OCI-LY7 (cell line): ENCODE results near the gene SPRY2. TPM values are rescaled to one million over a fixed set of nuclear protein-coding genes. Genes with fewer than 3 reads are reported as not detected.

Experiments used
- BruUV-seq: library from RNA; stranded (reverse); fragments of 400-500 nt; replicated peaks from 2 replicates; lab custom pipeline; 2021; lab: Mats Ljungman, UMichigan
- CTCF ChIA-PET: fragments of 300-600 bp; sonication (Branson Sonifier 250); formaldehyde crosslinking; loops from one replicate; lab custom pipeline; 2022; ENCODE audit warnings: antibody characterized with exemption; ENCODE audit not compliant: unreplicated experiment; lab: Charles Lee
- POLR2A ChIA-PET: fragments of 300-600 bp; sonication (Branson Sonifier 250); formaldehyde crosslinking; loops from one replicate; lab custom pipeline; 2022; ENCODE audit warnings: antibody characterized with exemption; lab: Charles Lee
- DNase-seq: peaks from one replicate; pipeline ENCODE4 v3.0.0-alpha.2; 2015; ENCODE audit warnings: low spot score
- H2AFZ ChIP-seq: fragments of 200-600 bp; sonication (generic), shearing (Covaris generic); 2 replicates; pipeline ENCODE4 v1.6.1; 2014; ENCODE audit warnings: mild to moderate bottlenecking, antibody characterized with exemption, low read length, moderate library complexity
- H3K27ac ChIP-seq: fragments of 200-600 bp; sonication (generic); 2 replicates; pipeline ENCODE4 v1.5.1; 2014; ENCODE audit warnings: mixed run types, low read depth, mild to moderate bottlenecking, moderate library complexity, low read length, inconsistent platforms; ENCODE audit not compliant: poor library complexity, severe bottlenecking
- H3K36me3 ChIP-seq: fragments of 200-600 bp; sonication (generic); 2 replicates; pipeline ENCODE4 v1.6.1; 2014; ENCODE audit warnings: mild to moderate bottlenecking, antibody characterized with exemption, low read length, moderate library complexity, mixed read lengths; ENCODE audit not compliant: insufficient read depth
- H3K4me1 ChIP-seq: fragments of 200-600 bp; sonication (generic); 2 replicates; pipeline ENCODE4 v1.5.1; 2014; ENCODE audit warnings: mild to moderate bottlenecking, low read length; ENCODE audit not compliant: insufficient read depth, poor library complexity, severe bottlenecking
- H3K4me2 ChIP-seq: fragments of 200-600 bp; sonication (generic); 2 replicates; pipeline ENCODE4 v1.6.1; 2014; ENCODE audit warnings: mild to moderate bottlenecking, low read length
- H3K4me3 ChIP-seq: fragments of 200-600 bp; sonication (generic); 2 replicates; pipeline ENCODE4 v1.5.1; 2014; ENCODE audit warnings: mild to moderate bottlenecking, low read depth, low read length; ENCODE audit not compliant: poor library complexity, severe bottlenecking
- H3K79me2 ChIP-seq: fragments of 200-600 bp; sonication (generic); 2 replicates; pipeline ENCODE4 v1.6.1; 2016; ENCODE audit warnings: low read depth, mild to moderate bottlenecking, low read length, moderate library complexity, mixed read lengths; ENCODE audit not compliant: insufficient read depth
- H3K9me2 ChIP-seq: fragments of 200-600 bp; sonication (generic); 2 replicates; pipeline ENCODE4 v1.6.1; 2016; ENCODE audit warnings: mild to moderate bottlenecking, low read length, mixed read lengths; ENCODE audit not compliant: insufficient read depth
- H3K9me3 ChIP-seq: fragments of 200-600 bp; sonication (generic); 2 replicates; pipeline ENCODE4 v1.6.1; 2014; ENCODE audit warnings: mild to moderate bottlenecking, mixed run types, low read length, mixed read lengths
- H4K20me1 ChIP-seq: fragments of 200-600 bp; sonication (generic); 2 replicates; pipeline ENCODE4 v1.6.1; 2014; ENCODE audit warnings: mild to moderate bottlenecking, antibody characterized with exemption, low read length, moderate library complexity, mixed read lengths; ENCODE audit not compliant: insufficient read depth
- CTCF ChIP-seq: fragments of 200-600 bp; sonication (generic); conservative IDR thresholded peaks from 2 replicates; pipeline ENCODE4 v1.5.1; 2014; ENCODE audit warnings: mild to moderate bottlenecking, antibody characterized with exemption, low read length, moderate library complexity, mixed read lengths
- EZH2phosphoT487 ChIP-seq: fragments of 200-600 bp; sonication (generic); IDR thresholded peaks from 2 replicates; pipeline ENCODE4 v1.6.1; 2018; ENCODE audit warnings: low read depth, borderline replicate concordance, mild to moderate bottlenecking, mixed run types, antibody characterized with exemption, low read length, moderate library complexity, mixed read lengths
- intact Hi-C: fragments of 100-400 bp; cut with micrococcal nuclease; formaldehyde crosslinking; loops from one replicate; pipeline ENCODE4 v1.10.0; 2022; ENCODE audit not compliant: unreplicated experiment
- total RNA-seq, 2 experiments: library from RNA; depleted of rRNA in 1 of 2; stranded (reverse); fragments of >200 nt in 1 of 2; shearing (Covaris generic) in 1 of 2; gene quantifications; 2 replicates each; pipeline ENCODE4 v1.2.3, GENCODE V29; 2014 to 2022

The SPRY2 gene
- total RNA-seq, 2 experiments from 2014 or later, result not detected

DNA sequence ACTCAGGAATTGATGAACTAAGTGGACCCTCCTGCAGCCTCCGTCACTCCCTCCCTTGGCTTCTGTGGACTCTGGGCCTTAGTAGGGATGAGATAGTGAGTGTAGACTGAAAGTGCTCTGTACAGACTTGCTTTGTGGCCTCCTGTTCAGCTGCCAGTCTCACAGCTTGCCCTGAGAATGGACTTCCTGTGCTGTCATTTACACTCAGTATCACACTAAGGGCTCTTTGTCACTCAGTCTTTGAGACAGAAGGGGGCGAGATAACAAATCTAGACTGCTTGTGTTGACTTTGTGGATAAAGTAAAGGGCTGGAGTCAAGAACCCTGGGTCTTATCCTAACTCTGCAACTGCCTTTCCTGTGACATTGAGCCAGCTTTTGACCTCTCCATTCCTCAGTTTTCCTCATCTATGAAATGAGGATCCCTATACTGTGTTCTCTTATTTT lies 21.0 kb upstream of the SPRY2 start:
- intact Hi-C loops, result loop anchor here (10.0 kb wide), 1 partner anchor 687 kb away; no protein-coding TSS in a partner anchor
- H2AFZ ChIP-seq, result no peak overlapping the region

DNA sequence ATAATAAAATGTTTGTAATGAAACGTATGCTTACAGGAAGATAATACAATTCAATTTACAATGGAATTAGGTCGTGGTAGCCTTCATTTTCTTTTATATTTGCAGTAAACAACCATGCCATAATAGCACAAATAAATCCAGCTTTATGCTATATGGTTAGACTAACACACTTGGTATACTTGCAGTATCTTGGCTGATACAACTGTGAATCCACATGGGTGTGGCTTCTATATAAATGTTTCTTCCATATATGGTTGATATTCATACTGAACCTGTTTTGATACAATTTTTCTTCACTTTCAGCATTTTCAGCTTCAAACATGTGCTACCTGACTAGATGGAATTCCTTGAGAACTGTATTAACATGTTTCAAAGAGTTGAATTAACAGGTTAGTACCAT lies 20.4 kb upstream of the SPRY2 start:
- CTCF ChIA-PET, result no interaction called here
- POLR2A ChIA-PET, result interaction anchor here (0.6 kb wide), 2 partner anchors 31 to 1601 kb away, joined by 4 to 5 read pairs; no protein-coding TSS in a partner anchor

More for the DNA sequence above, 21.0 kb upstream of the SPRY2 start:
- no peaks in the 10 kb centered on the region for H3K9me3 ChIP-seq
- no peaks in the 10 kb centered on the region for H3K4me1 ChIP-seq
- TF ChIP-seq CTCF, result 0 out of 2 replicates have a peak, but pooled peaks have one; percentile 20
- no peak for TF ChIP-seq EZH2phosphoT487
- H3K27ac ChIP-seq, result no peak overlapping the region
- DNase-seq, result peak; percentile 6
- no peaks in the 10 kb centered on the region for H3K79me2 ChIP-seq
- BruUV-seq, result no TSS peak
- no peaks in the 10 kb centered on the region for H4K20me1 ChIP-seq
- H3K4me3 ChIP-seq, result no peak overlapping the region
- no peak overlapping the region for H3K4me2 ChIP-seq
- CTCF ChIA-PET, result no interaction called here
- no peaks in the 10 kb centered on the region for H3K9me2 ChIP-seq
- POLR2A ChIA-PET, result interaction anchor here (0.6 kb wide), 1 partner anchor 1601 kb away, joined by 5 read pairs; no protein-coding TSS in a partner anchor
- H3K36me3 ChIP-seq, result no peaks in the 10 kb centered on the region

More for the DNA sequence above, 20.4 kb upstream of the SPRY2 start:
- Histone ChIP-seq H3K36me3 (no peaks in the 10 kb centered on the region), H3K4me3 (no peak overlapping the region), H3K4me2 (no peak overlapping the region), H2AFZ (no peak overlapping the region), H3K4me1 (no peaks in the 10 kb centered on the region), H3K79me2 (no peaks in the 10 kb centered on the region), H3K27ac (no peak overlapping the region), H3K9me2 (no peaks in the 10 kb centered on the region), H4K20me1 (no peaks in the 10 kb centered on the region), H3K9me3 (no peaks in the 10 kb centered on the region)
- no peak for TF ChIP-seq CTCF
- no peak for TF ChIP-seq EZH2phosphoT487
- DNase-seq, result no peak
- intact Hi-C loops, result loop anchor here (10.0 kb wide), 1 partner anchor 686 kb away; no protein-coding TSS in a partner anchor
- BruUV-seq, result no TSS peak
